Left lobe of liver (tissue), 2 donors: Measurements from ENCODE around the gene ELAVL2. TPM values are rescaled to one million over a fixed set of nuclear protein-coding genes. Genes with fewer than 3 reads are reported as not detected.

Experiments
- ATAC-seq: fragments of 200-7000 bp; cut with Tn5 transposase; one replicate; pipeline ENCODE4 v1.9.1; 2020; ENCODE audit warnings: mild to moderate bottlenecking, moderate library complexity
- DNase-seq: peaks from one replicate; pipeline ENCODE4 v3.0.0-alpha.2; 2020; ENCODE audit warnings: low spot score
- total RNA-seq: library from RNA; stranded (reverse); gene quantifications from one replicate; pipeline ENCODE4 v1.2.1, GENCODE V29; 2021
- donor health status: DM: no; HTN: no; CAD: no; lungs with moderate emphysema.
- donor health status: DM: no; HTN: yes; CAD: no.

The ELAVL2 gene
- total RNA-seq, 1 donor from 2014 or later = 0.25 TPM

- ATAC-seq (no peak), DNase-seq (no peak)
Measured at GRCh38 chr9:23669776-23670175, 156.3 kb downstream of the ELAVL2 start.

GRCh38 chr9:23665635-23666034 is 160.4 kb downstream of the ELAVL2 start:
- DNase-seq = no peak
- ATAC-seq = peak; percentile 69

- DNase-seq (no peak), ATAC-seq (no peak)
Measured at GRCh38 chr9:23665051-23665450, 161.0 kb downstream of the ELAVL2 start.

DNA sequence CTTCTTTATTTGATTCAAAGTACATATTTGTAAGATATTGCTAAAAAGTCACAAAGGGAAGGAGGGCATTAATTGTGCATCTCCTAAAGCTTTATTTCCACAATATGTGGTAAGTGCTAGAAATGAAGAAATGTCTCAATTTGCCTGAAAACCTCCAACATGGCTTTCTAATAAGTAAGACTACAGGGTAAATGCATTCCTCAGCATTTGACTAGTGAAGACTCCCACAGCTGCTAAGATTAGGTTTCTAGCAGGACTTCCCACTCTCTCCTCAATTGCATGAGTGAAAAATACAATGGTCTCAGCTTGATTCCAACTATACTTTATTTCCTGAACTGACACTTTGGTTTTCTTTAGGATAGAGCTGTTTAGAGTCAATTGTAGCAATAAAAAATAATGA is 162.1 kb downstream of the ELAVL2 start:
- ATAC-seq (no peak), DNase-seq (no peak)

GRCh38 chr9:23663536-23663935 is 162.5 kb downstream of the ELAVL2 start:
- no peak for ATAC-seq
- no peak for DNase-seq

GRCh38 chr9:23663125-23663524 is 162.9 kb downstream of the ELAVL2 start:
- DNase-seq (no peak), ATAC-seq (no peak)

GRCh38 chr9:23662320-23662719 is 163.7 kb downstream of the ELAVL2 start:
- no peak for ATAC-seq
- DNase-seq = no peak

DNA sequence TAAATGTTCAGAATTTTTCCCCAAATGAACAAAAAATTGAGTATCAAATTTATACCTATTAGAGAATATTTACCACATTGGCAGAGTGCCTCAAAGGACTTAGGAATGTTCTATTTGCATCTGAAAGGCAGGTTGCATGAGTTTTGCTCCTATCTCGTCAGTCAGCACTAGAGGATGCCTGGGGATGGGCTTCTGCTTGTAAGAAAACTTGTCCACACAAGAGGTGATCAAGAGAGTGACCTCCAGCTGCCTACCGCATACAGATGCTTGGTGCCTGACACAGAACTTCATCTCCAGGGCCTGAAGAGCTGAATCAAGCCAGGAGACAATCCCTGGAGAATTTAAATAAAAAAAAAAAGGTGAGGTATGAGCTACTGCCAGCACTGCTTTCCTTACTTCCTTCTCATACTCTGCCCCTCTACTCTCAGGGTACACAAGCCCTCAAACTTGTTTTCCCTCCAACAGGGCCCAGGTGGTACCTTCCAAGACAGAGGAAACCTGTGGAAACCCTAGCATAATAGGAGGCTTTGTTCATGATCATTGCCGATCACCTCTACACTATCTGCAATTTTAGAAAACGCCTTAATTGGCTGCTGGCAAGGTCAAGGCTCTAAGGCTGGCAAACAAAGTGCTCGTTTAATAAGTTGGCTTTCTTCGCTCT is 166.6 kb downstream of the ELAVL2 start:
- ATAC-seq (no peak), DNase-seq (no peak)

GRCh38 chr9:23658376-23659258 is 167.4 kb downstream of the ELAVL2 start:
- no peak for ATAC-seq
- DNase-seq = no peak

GRCh38 chr9:23651051-23651450 is 175.0 kb downstream of the ELAVL2 start:
- DNase-seq (no peak), ATAC-seq (no peak)

DNA sequence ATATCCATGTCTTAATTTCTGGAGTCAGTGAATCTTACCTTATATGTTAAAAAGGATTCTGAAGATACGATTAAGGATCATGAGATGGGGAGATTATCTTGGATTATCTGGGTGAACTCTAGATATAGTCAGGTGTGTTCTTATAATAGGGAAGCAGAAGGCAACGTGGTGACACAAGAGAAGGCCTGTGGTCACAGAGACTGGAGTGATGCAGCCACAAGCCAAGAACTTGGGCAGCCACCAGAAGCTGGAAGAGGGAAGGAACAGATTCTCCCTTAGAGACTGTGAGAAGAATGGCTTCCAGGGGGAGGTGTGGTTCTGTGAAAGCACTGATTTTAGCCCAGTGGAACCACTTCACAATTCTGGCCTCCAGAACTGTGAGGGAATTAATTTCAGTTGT is 177.4 kb downstream of the ELAVL2 start:
- no peak for ATAC-seq
- no peak for DNase-seq

GRCh38 chr9:23644896-23645295 is 181.1 kb downstream of the ELAVL2 start:
- no peak for ATAC-seq

DNA sequence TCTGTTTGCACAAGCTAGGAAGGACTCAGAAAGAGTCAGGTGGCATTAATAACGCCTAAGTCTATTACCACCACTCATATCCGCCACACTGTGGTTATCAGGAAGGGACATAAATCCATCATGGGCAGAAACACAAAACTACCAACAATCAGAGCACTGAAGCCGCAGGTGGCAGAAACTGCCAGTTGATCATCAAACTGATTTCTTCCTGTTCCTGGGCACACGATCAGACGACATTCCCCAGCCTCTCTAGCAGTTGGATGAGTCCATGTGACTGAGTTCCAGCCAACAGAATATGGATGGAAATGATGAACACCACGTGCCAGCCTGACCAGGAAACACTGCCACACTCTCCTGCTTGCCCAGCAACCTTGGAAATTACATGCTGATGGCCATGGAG is 181.7 kb downstream of the ELAVL2 start:
- ATAC-seq (no peak), DNase-seq (no peak)

More at GRCh38 chr9:23644896-23645295, 181.1 kb downstream of the ELAVL2 start:
- DNase-seq = no peak

- no peak for DNase-seq
- no peak for ATAC-seq
Measured at GRCh38 chr9:23643656-23644258, 182.3 kb downstream of the ELAVL2 start.
